Kidney glomerular epithelial cell (primary cell): ENCODE results near the gene DCAF4L1.
A peak's percentile ranks its signal among the peaks of the same experiment; 100 is the strongest.

Experiments
- DNase-seq: peaks from one replicate; lab custom pipeline; 2025; lab: John Stamatoyannopoulos, UW

The DCAF4L1 gene

DNA sequence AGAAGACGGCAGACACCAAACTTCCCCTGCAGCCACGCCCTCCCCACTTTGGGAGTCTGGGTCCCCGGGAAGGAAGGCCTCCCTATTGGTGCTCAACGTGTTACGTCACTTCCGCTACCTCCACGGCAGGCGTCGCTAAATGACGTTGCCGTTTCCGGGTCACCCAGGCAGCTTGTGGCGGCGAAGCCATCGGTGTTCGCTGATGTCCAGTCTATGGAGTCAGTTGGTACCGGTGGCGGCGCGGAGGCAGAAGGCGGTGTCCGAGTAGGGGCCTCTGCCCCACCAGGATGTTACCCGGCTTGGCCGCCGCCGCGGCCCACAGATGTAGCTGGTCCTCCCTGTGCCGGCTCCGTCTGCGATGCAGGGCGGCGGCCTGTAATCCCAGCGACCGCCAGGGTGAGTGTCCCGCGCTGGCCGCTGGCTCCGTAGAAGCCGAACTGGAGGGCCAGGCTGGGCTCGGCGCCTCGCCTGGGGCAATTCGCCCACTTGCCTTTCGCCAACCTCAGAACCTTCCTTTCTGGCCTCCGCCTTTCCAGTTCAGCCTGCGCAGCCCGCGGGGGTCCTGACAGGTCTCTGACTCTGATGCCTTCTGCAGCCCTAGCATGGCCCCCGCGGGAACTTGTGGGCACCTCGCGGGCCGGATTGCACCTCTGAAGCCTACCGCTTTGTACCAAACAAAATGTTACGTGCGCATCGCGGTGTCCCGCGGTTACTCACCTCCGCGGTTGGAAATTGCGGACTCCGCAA lies 9.0 kb downstream of the DCAF4L1 start, which contains the start of gene SLC30A9:
Gene SLC30A9 (plus strand): TSS at position 166 of the 747 bp plus-strand sequence. CDS start 122 bp downstream, at position 288.
- peak; percentile 81 for DNase-seq

DNA sequence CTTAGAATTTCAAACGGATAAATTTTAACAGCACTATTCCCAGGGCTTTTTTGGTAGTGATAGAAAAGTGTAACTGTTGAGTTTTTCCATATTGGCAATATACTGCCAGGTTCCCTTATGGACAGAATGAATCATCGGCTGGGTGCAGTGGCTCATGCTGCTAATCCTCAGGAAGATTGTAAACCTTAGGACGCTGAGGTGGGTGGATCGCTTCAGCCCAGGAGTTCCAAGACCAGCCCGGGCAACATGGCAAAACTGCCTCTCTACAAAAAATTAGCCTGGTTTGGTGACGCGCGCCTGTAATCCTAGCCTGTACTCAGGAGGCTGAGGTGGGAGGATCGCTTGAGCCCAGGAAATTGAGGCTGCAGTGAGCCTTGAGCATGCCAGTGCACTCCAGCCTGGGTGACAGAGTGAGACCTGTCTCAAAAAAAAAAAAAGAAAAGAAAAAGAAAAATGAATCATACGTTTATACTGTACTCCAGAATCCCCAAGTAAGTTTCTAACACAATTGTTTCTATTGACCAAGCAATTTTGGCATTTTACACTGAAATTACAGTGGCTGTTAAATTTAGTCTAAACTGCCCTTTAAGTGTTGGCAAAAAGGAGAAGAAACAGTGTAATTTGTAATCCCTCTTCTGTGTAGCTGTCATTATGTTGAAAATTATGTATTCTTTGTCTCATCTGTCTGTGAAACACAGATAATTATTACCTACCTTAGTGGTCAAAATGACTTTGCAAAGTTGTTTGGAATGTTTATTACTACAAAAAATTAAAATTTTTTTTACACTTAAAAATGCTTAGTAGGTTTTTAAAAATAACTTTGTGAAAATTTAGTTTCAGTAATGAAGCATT lies 10.6 kb downstream of the DCAF4L1 start:
- no peak for DNase-seq

DNA sequence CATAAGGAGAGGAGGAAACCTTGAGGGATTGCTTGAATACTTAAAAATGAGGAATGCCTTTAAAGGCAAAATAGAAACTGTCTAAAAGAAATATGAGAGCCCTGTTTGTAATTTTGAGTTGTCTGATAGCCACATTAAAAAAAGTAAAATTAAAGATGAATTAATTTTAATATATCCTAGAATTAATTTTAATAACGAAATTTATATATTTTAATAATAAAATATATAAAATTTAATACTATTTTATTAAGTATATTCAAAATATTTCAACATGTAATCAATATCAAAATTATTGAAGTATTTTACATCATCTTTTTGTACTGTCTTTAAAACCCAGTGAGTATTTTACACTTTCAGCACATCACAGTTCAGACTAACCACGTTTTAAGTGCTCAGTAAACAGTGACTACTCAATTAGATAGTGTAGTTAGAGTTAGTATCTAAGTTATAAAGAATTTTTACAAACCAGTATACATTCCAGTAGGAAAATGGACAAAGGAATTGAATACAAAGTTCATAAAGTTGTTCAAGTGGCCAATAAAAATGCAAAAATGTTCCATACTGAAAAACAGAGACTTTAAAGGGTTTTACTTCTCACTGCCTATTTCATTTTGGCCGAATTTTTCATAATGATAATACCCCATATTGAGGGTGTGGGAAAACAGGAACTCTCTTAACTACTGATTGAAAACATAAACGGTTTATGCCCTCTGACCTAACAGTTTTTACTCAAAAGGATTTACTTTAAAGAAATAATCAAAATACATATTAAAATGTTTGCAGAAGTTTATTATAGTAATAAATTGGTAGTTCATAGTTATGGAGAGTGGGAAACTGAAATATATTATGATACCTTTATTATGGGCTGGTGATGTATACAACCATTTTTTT lies 11.7 kb downstream of the DCAF4L1 start:
- DNase-seq: no peak

DNA sequence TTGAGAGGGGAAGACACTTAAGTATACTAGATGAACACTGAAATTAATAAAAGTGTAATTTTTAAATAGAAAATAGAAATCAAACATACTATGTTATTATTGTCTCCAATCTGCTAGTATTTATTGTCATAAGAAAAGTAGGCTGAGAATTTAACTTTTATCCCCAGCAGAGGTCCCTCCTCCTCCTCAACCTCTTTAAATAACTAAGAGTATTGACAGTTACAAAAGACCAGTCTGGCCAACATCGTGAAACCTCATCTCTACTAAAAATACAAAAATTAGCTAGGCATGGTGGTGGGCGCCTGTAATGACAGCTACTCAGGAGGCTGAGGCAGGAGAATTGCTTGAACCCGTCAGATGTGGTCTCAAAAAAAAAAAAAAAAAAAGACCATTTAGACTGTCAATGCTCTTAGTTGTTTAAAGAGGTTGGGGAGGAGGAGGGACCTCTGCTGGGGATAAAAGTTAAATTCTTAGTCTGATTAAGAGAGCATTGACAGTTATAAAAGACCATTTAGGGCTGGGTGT lies 13.0 kb downstream of the DCAF4L1 start:
- DNase-seq: no peak

DNA sequence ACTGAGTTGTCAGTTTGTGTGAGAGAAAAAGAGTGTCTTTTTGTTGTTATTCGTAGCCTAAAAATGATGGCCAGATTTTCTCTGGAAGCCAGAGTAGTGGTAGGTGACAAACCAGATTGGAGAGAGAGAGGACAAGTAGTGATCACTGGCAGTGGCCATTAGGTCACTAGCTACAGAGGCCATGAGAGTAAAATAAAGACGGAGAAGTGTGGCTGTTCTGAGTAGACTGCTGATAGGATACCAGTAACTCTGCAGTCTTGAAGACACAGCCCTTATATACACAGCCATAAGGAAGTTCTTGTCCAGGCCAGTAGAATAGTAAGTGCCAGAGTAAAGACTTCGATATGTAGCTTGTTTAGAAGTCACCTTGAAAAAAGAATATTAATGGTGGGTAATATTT lies 16.5 kb downstream of the DCAF4L1 start:
- DNase-seq: no peak

DNA sequence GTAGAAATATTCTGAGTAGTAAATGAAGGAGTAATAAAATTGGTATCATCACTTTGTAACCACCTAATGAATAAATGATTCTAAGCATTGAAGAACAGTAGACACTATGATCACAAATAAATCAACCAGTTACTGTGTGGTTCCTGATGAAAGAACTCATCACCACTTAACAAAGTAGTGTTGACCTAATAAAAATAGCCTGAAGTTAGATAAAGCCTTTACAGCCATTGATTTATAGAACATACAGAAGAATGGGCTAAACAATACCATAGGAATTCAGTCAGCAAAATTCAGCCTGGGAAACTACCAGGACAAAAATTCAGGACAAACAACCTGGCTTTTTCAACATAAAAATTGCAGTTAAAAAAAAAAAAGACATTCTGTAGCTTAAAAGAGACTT lies 17.8 kb downstream of the DCAF4L1 start:
- DNase-seq: no peak

DNA sequence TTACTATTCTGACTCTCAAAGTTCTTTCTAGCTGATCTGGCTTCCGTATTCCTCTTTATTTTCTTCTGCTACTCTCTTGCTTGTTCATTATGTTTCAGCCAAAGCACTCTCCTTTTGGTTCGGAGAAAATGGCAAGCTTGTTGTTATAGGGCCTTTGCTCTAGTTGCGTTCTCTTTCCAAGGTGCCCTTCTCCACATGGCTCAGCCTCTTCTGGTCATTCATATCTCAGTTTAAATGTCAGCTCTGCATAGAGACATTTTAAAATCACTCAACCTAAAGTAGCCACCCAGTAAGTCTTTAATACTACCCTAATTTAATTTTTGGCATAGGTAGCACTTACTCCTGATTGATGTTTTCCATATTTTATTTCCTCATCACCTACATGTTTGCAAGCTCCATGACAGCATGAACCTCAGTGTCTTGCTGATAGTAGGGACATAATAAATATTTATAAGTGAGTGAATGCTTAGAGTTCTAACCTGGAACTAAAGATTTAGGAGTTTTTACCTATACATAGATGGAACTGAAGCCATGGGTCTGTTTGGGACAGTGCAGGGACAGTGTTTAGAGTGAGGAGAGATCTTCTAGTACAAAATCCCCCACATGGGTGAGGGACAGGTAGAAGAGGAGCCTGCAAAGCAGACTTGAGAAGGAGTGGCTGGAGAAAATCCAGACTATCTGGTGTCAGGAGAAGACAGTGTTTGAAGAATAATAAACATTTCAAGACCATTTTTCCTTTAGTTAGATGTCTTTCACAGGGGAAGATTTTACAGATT lies 26.6 kb downstream of the DCAF4L1 start:
- DNase-seq: no peak

DNA sequence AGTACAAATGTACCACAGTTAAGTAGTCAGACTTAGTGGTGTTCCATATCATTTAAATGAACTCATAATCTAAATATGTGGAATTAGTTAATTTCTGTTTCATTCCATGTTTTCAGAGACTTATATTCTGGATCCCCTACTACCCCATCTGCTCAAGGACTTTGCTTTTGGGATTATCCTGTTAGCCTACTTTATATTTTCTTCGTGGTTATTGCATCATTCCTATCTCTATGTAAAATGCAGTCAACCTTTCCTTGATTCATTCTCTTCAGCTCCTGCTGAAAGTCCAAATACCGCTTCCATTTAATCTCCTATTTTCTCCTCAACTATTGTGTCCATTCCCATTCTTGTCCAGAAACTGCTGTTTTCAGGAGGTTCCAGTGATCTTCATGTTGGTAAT lies 33.9 kb downstream of the DCAF4L1 start:
- DNase-seq: no peak

DNA sequence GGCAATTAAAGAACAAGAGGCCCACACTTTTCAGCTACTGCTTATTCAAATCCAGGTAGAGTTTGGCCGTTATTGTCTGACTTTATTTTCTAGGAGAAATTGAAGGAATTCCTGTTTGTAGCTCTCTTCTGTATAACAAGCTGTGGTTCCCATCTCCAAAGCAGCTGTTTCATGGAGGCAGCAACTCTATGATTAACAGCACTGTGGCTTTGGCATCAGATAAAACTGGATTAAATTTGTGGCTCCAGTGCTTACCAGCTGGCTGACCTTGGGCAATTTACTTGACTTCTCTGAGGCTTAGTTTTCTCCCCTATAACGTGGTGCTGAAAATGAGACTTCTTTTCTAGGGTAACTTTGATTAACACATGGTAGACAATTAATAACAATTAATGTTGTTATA lies 36.9 kb downstream of the DCAF4L1 start:
- no peak for DNase-seq
